SK-N-SH (cell line): ENCODE data around the gene LSMEM2. TPM values are rescaled to one million over a fixed set of nuclear protein-coding genes. Genes with fewer than 3 reads are reported as not detected.

Experiments
- CTCF ChIA-PET: fragments of 300-600, 350-600 bp; formaldehyde crosslinking; extraction: SDS; loops from one replicate; lab custom pipeline; 2021; lab: Yijun Ruan, JAX
- POLR2A ChIA-PET: fragments of 350-600 bp; sonication (Branson Sonifier 250); formaldehyde crosslinking; extraction: SDS; loops from one replicate; lab custom pipeline; 2020; ENCODE audit warnings: antibody characterized with exemption, inconsistent platforms; lab: Yijun Ruan, JAX
- DNase-seq: peaks from one replicate; pipeline ENCODE4 v3.0.0; 2012
- H2AFZ ChIP-seq: fragments of 200-600 bp; sonication (generic); 2 replicates; pipeline ENCODE4 v1.8.1; 2016; ENCODE audit warnings: antibody characterized with exemption, mild to moderate bottlenecking, low read depth
- H3F3A ChIP-seq: fragments of 200-600 bp; sonication (generic); replicated peaks from 2 replicates; pipeline ENCODE3; 2016; ENCODE audit warnings: antibody characterized with exemption, mild to moderate bottlenecking; ENCODE audit not compliant: insufficient read depth
- H3K27ac ChIP-seq, 2 experiments: fragments of 200-500 bp in 1 of 2; fragments of 200-600 bp in 1 of 2; sonication (Bioruptor generic) in 1 of 2; sonication (generic), shearing (Covaris generic) in 1 of 2; 2 replicates each; pipeline versions ENCODE4 v1.5.1 to v1.6.1; 2014 to 2016; ENCODE audit warnings: low read depth in 2 of 2, inconsistent platforms in 1 of 2, low read length in 1 of 2, mild to moderate bottlenecking in 1 of 2, mixed read lengths in 1 of 2
- H3K27me3 ChIP-seq: fragments of 200-600 bp; sonication (generic), shearing (Covaris generic); 2 replicates; pipeline ENCODE4 v1.6.1; 2016; ENCODE audit warnings: mixed run types; ENCODE audit not compliant: insufficient read depth
- H3K36me3 ChIP-seq, 2 experiments: fragments of 200-500 bp in 1 of 2; fragments of 200-600 bp in 1 of 2; sonication (Bioruptor generic) in 1 of 2; sonication (generic) in 1 of 2; replicated peaks in 1 of 2; 2 replicates each; pipeline versions ENCODE3 to v1.5.1; 2014 to 2016; ENCODE audit warnings: low read length in 1 of 2, mild to moderate bottlenecking in 1 of 2; ENCODE audit not compliant: insufficient read depth in 2 of 2, control insufficient read depth in 1 of 2
- H3K4me1 ChIP-seq, 2 experiments: fragments of 200-500 bp in 1 of 2; fragments of 200-600 bp in 1 of 2; sonication (Bioruptor generic) in 1 of 2; sonication (generic), shearing (Covaris generic) in 1 of 2; 2 replicates each; pipeline versions ENCODE4 v1.5.1 to v1.6.1; 2014 to 2016; ENCODE audit warnings: low read depth in 1 of 2, low read length in 1 of 2, mixed run types in 1 of 2; ENCODE audit not compliant: insufficient read depth in 2 of 2, control insufficient read depth in 1 of 2
- H3K4me2 ChIP-seq: fragments of 200-600 bp; sonication (generic), shearing (Covaris generic); 2 replicates; pipeline ENCODE4 v1.6.1; 2017; ENCODE audit warnings: mixed run types
- H3K4me3 ChIP-seq, 2 experiments: fragments of 200-500 bp in 1 of 2; fragments of 200-600 bp in 1 of 2; sonication (Bioruptor generic) in 1 of 2; sonication (generic), shearing (Covaris generic) in 1 of 2; 2 replicates each; pipeline versions ENCODE4 v1.5.1 to v1.8.1; 2014 to 2016; ENCODE audit warnings: low read depth in 2 of 2, inconsistent platforms in 1 of 2, low read length in 1 of 2, mild to moderate bottlenecking in 1 of 2, mixed read lengths in 1 of 2, moderate library complexity in 1 of 2
- H3K79me2 ChIP-seq: fragments of 200-600 bp; sonication (generic); 2 replicates; pipeline ENCODE4 v1.8.1; 2017; ENCODE audit warnings: mild to moderate bottlenecking; ENCODE audit not compliant: insufficient read depth
- H3K9ac ChIP-seq: fragments of 200-600 bp; sonication (generic); 2 replicates; pipeline ENCODE4 v1.6.1; 2017; ENCODE audit warnings: mixed run types
- H3K9me2 ChIP-seq: fragments of 200-600 bp; sonication (generic); 2 replicates; pipeline ENCODE4 v1.6.1; 2017; ENCODE audit warnings: mixed run types
- H3K9me3 ChIP-seq: fragments of 200-600 bp; sonication (generic); 2 replicates; pipeline ENCODE4 v1.6.1; 2017; ENCODE audit warnings: mixed run types, mild to moderate bottlenecking, moderate library complexity
- H4K20me1 ChIP-seq: fragments of 200-600 bp; sonication (generic); 2 replicates; pipeline ENCODE4 v1.6.1; 2017; ENCODE audit warnings: mild to moderate bottlenecking, mixed run types; ENCODE audit not compliant: insufficient read depth
- CHD2 ChIP-seq: fragments of 150-350 bp; IDR thresholded peaks from 2 replicates; pipeline ENCODE4 v1.6.1; 2018; ENCODE audit warnings: low read length; ENCODE audit not compliant: partially characterized antibody
- EP300 ChIP-seq, 2 experiments: IDR thresholded peaks; 2 replicates each; pipeline versions ENCODE4 v1.4.0 to v1.6.1; 2012; ENCODE audit warnings: borderline replicate concordance in 1 of 2, low read depth in 1 of 2, low read length in 1 of 2
- FOSL2 ChIP-seq: IDR thresholded peaks from 2 replicates; pipeline ENCODE4 v1.4.0; 2012; ENCODE audit warnings: low read depth, mild to moderate bottlenecking, moderate library complexity, borderline replicate concordance
- FOXJ3 ChIP-seq: sonication (generic); formaldehyde crosslinking; IDR thresholded peaks from 2 replicates; pipeline ENCODE4 v1.5.1; 2020; ENCODE audit warnings: mild to moderate bottlenecking, missing genetic modification reagents
- FOXM1 ChIP-seq: IDR thresholded peaks from 2 replicates; pipeline ENCODE4 v1.4.0; 2012; ENCODE audit warnings: low read depth, mild to moderate bottlenecking
- JUND ChIP-seq: IDR thresholded peaks from 2 replicates; pipeline ENCODE4 v1.4.0; 2012
- MEF2A ChIP-seq: IDR thresholded peaks from 2 replicates; pipeline ENCODE4 v1.4.0; 2012; ENCODE audit warnings: low read depth, borderline replicate concordance
- POLR2AphosphoS5 ChIP-seq: IDR thresholded peaks from 2 replicates; pipeline ENCODE4 v1.6.1; 2012; ENCODE audit warnings: low read depth, low read length
- RCOR1 ChIP-seq: fragments of 150-350 bp; IDR thresholded peaks from 2 replicates; pipeline ENCODE4 v1.6.1; 2017; ENCODE audit warnings: antibody characterized with exemption, low read length
- RFX5 ChIP-seq: IDR thresholded peaks from 2 replicates; pipeline ENCODE4 v1.6.1; 2012; ENCODE audit warnings: mild to moderate bottlenecking, improper control_type of control experiment, low read length
- RXRA ChIP-seq: IDR thresholded peaks from 2 replicates; pipeline ENCODE4 v1.4.0; 2012; ENCODE audit warnings: low read depth, mild to moderate bottlenecking, borderline replicate concordance
- TAF1 ChIP-seq: IDR thresholded peaks from 2 replicates; pipeline ENCODE4 v1.6.1; 2012; ENCODE audit warnings: low read depth, mild to moderate bottlenecking, low read length, moderate library complexity, borderline replicate concordance
- TEAD4 ChIP-seq: IDR thresholded peaks from 2 replicates; pipeline ENCODE4 v1.4.0; 2012; ENCODE audit warnings: mild to moderate bottlenecking, borderline replicate concordance; ENCODE audit not compliant: insufficient read depth
- USF1 ChIP-seq: IDR thresholded peaks from 2 replicates; pipeline ENCODE4 v1.4.0; 2012; ENCODE audit warnings: low read depth, borderline replicate concordance
- WGBS: methylation state at CpG from one replicate; pipeline ENCODE4 v1.1.6; 2017; ENCODE audit warnings: low lambda C conversion rate; 5-methylcytosine and 5-hydroxymethylcytosine counted together
- polyA plus RNA-seq, 3 experiments: library from polyadenylated mRNA; depleted of rRNA; stranded (reverse); fragments of >200 nt; gene quantifications; 2 replicates each; pipeline ENCODE4 v1.2.3, GENCODE V29; 2012
- TF ChIP-seq, protein P1 (sequence below): IDR thresholded peaks from 2 replicates; pipeline ENCODE4; 2012
- TF ChIP-seq, protein P2 (sequence below): fragments of 150-350 bp; IDR thresholded peaks from 2 replicates; pipeline ENCODE4 v1.6.1; 2016; ENCODE audit warnings: mild to moderate bottlenecking, low read depth, low read length
- TF ChIP-seq, protein P3 (sequence below): fragments of 150-350 bp; IDR thresholded peaks from 2 replicates; pipeline ENCODE4 v1.6.1; 2017; ENCODE audit warnings: antibody characterized with exemption, low read length, low read depth, borderline replicate concordance

LSMEM2 gene
- polyA plus RNA-seq, 1 of the 3 experiments (the other 2 are of a cell fraction): 0.03 TPM

GRCh38 chr3:50300681-50301254 lies 21.9 kb downstream of the LSMEM2 start:
- no peaks in the 10 kb centered on the region for H4K20me1 ChIP-seq
- H3K4me1 ChIP-seq: peaks cover 10 to 38% of the 10 kb centered on the region in 2 experiments; a peak in 2 of 4 replicates
- no peaks in the 10 kb centered on the region for H3K27me3 ChIP-seq
- H3K79me2 ChIP-seq: peaks cover 7% of the 10 kb centered on the region; the same call in 1 of the 2 replicates
- no peak for TF ChIP-seq MEF2A
- no peak for TF ChIP-seq TAF1
- no peak for TF ChIP-seq JUND
- TF ChIP-seq, protein P1, sequence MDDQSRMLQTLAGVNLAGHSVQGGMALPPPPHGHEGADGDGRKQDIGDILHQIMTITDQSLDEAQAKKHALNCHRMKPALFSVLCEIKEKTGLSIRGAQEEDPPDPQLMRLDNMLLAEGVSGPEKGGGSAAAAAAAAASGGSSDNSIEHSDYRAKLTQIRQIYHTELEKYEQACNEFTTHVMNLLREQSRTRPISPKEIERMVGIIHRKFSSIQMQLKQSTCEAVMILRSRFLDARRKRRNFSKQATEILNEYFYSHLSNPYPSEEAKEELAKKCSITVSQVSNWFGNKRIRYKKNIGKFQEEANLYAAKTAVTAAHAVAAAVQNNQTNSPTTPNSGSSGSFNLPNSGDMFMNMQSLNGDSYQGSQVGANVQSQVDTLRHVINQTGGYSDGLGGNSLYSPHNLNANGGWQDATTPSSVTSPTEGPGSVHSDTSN: no peak
- TF ChIP-seq FOXM1: no peak
- TF ChIP-seq, protein P2, sequence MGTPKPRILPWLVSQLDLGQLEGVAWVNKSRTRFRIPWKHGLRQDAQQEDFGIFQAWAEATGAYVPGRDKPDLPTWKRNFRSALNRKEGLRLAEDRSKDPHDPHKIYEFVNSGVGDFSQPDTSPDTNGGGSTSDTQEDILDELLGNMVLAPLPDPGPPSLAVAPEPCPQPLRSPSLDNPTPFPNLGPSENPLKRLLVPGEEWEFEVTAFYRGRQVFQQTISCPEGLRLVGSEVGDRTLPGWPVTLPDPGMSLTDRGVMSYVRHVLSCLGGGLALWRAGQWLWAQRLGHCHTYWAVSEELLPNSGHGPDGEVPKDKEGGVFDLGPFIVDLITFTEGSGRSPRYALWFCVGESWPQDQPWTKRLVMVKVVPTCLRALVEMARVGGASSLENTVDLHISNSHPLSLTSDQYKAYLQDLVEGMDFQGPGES: no peak
- TF ChIP-seq RFX5: no peak
- no peak for TF ChIP-seq FOSL2
- TF ChIP-seq RXRA: no peak
- no peak for TF ChIP-seq USF1
- no peaks in the 10 kb centered on the region for H3K9me3 ChIP-seq
- H3K9ac ChIP-seq: no peak overlapping the region
- H3K4me3 ChIP-seq: no peak overlapping the region
- H3K27ac ChIP-seq: no peak overlapping the region; a peak in 1 of 4 replicates
- H3K4me2 ChIP-seq: peak overlapping the region; percentile 86
- H2AFZ ChIP-seq: no peak overlapping the region
- ChIA-PET POLR2A (interaction anchor here (0.7 kb wide), 1 partner anchor 23 kb away, joined by 3 read pairs; no protein-coding TSS in a partner anchor), CTCF (interaction anchor here (1.0 to 7.7 kb wide), 2 partner anchors 19 to 41 kb away, joined by 3 to 45 read pairs; no protein-coding TSS in a partner anchor)
- WGBS: 100% methylated on average over 2 of the region's 6 CpGs
- no peaks in the 10 kb centered on the region for H3F3A ChIP-seq
- no peaks in the 10 kb centered on the region for H3K9me2 ChIP-seq
- peaks cover 0 to 6% of the 10 kb centered on the region in 2 experiments for H3K36me3 ChIP-seq
- no peak for DNase-seq

- WGBS: 86% methylated on average over 19 of the region's 32 CpGs
- peaks cover 7% of the 10 kb centered on the region; the same call in 1 of the 2 replicates for H3K79me2 ChIP-seq
- H2AFZ ChIP-seq: no peak overlapping the region
- no peak overlapping the region for H3K4me3 ChIP-seq
- peaks cover 10 to 38% of the 10 kb centered on the region in 2 experiments; a peak in 2 of 4 replicates for H3K4me1 ChIP-seq
- TF ChIP-seq TAF1 (no peak), FOXJ3 (CRISPR knock-in tag) (no peak), RXRA (no peak), FOSL2 (no peak), EP300 (IDR thresholded peaks at IDR 0.05; ENCODE audit: borderline replicate concordance in 1 of 2, low read depth in 1 of 2, low read length in 1 of 2) (no peak), TEAD4 (no peak), RCOR1 (no peak), CHD2 (no peak), POLR2AphosphoS5 (no peak)
- TF ChIP-seq, protein P3, sequence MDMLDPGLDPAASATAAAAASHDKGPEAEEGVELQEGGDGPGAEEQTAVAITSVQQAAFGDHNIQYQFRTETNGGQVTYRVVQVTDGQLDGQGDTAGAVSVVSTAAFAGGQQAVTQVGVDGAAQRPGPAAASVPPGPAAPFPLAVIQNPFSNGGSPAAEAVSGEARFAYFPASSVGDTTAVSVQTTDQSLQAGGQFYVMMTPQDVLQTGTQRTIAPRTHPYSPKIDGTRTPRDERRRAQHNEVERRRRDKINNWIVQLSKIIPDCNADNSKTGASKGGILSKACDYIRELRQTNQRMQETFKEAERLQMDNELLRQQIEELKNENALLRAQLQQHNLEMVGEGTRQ: no peak
- 0 out of 2 replicates have a peak, but pooled peaks cover 7% of the 10 kb centered on the region for H3K9me3 ChIP-seq
- no peaks in the 10 kb centered on the region for H3F3A ChIP-seq
- ChIA-PET POLR2A (no interaction called here), CTCF (interaction anchor here (0.8 to 7.7 kb wide), 7 partner anchors 17 to 243 kb away, joined by 3 to 45 read pairs (median 5); partner anchors contain the start of gene TUSC2)
- no peak overlapping the region for H3K9ac ChIP-seq
- no peak overlapping the region for H3K4me2 ChIP-seq
- no peaks in the 10 kb centered on the region for H3K9me2 ChIP-seq
- peaks cover 0 to 2% of the 10 kb centered on the region in 2 experiments for H3K36me3 ChIP-seq
- H4K20me1 ChIP-seq: no peaks in the 10 kb centered on the region
- peak overlapping the region in 1 of 2 experiments; percentile 76; a peak in 2 of 4 replicates for H3K27ac ChIP-seq
- no peaks in the 10 kb centered on the region for H3K27me3 ChIP-seq
- no peak for DNase-seq
Observed at GRCh38 chr3:50302095-50303012, 23.5 kb downstream of the LSMEM2 start.
